Muscle of leg (tissue), 11 donors: ENCODE measurements around the gene RHOU. TPM values are rescaled to one million over a fixed set of nuclear protein-coding genes. Genes with fewer than 3 reads are reported as not detected.

Experiments used
- DNase-seq: peaks from one replicate; pipeline ENCODE4 v3.0.0; 2013
- H3K27ac ChIP-seq: one replicate; pipeline ENCODE4 v1.5.1; 2013; ENCODE audit warnings: mild to moderate bottlenecking, low read length, control low read depth
- H3K27me3 ChIP-seq: one replicate; pipeline ENCODE4 v1.6.1; 2013; ENCODE audit warnings: low read length; ENCODE audit not compliant: control insufficient read depth, insufficient read depth
- H3K36me3 ChIP-seq: one replicate; pipeline ENCODE4 v1.6.1; 2013; ENCODE audit warnings: low read length; ENCODE audit not compliant: control insufficient read depth, insufficient read depth
- H3K4me1 ChIP-seq: one replicate; pipeline ENCODE4 v1.6.1; 2013; ENCODE audit warnings: low read length; ENCODE audit not compliant: control insufficient read depth, insufficient read depth
- H3K4me3 ChIP-seq: one replicate; pipeline ENCODE4 v1.5.1; 2013; ENCODE audit warnings: low read length, control low read depth
- H3K9me3 ChIP-seq: replicated peaks from 2 replicates; pipeline ENCODE4 v1.6.1; 2013; ENCODE audit warnings: low read depth, low read length; ENCODE audit not compliant: control insufficient read depth
- WGBS: methylation state at CpG from one replicate; pipeline ENCODE4 v1.1.5; 2013; ENCODE audit warnings: missing lambda C conversion rate; ENCODE audit not compliant: insufficient coverage; 5-methylcytosine and 5-hydroxymethylcytosine counted together
- polyA plus RNA-seq, 8 donors: library from polyadenylated mRNA; unstranded; fragments of 120-200 nt; gene quantifications; one replicate each; pipeline versions ENCODE4 v1.2.1 to v1.2.3, GENCODE V29; 2013; ENCODE audit warnings: inconsistent platforms in 1 of 8, low replicate concordance in 1 of 8; ENCODE audit not compliant: insufficient read length in 8 of 8, insufficient read depth in 1 of 8
- total RNA-seq: library from RNA; stranded (reverse); fragments of 120-200 nt; gene quantifications from one replicate; pipeline ENCODE4 v1.2.4, GENCODE V29; 2013

Gene RHOU
- total and polyA plus RNA-seq, 9 donors: 16.2 to 29.9 (median 20.8) TPM

- 49% methylated on average over 26 of the region's 28 CpGs for WGBS
- peaks cover 28% of the 10 kb centered on the region for H3K27me3 ChIP-seq
- no peak for DNase-seq
These were observed 19.5 kb downstream of the RHOU start for GRCh38 chr1:228754646-228755268.

GRCh38 chr1:228755800-228756199, 20.5 kb downstream of the RHOU start:
- Histone ChIP-seq H3K9me3 (no peaks in the 10 kb centered on the region), H3K27ac (no peak overlapping the region), H3K4me3 (no peak overlapping the region), H3K36me3 (no peaks in the 10 kb centered on the region), H3K27me3 (peaks cover 28% of the 10 kb centered on the region), H3K4me1 (no peaks in the 10 kb centered on the region)
- no peak for DNase-seq
- WGBS: 83% methylated on average over 3 of the region's 3 CpGs

More at GRCh38 chr1:228754646-228755268, 19.5 kb downstream of the RHOU start:
- no peak overlapping the region for H3K27ac ChIP-seq
- no peaks in the 10 kb centered on the region for H3K36me3 ChIP-seq
- H3K4me3 ChIP-seq: no peak overlapping the region
- no peaks in the 10 kb centered on the region for H3K9me3 ChIP-seq
- no peaks in the 10 kb centered on the region for H3K4me1 ChIP-seq

DNA sequence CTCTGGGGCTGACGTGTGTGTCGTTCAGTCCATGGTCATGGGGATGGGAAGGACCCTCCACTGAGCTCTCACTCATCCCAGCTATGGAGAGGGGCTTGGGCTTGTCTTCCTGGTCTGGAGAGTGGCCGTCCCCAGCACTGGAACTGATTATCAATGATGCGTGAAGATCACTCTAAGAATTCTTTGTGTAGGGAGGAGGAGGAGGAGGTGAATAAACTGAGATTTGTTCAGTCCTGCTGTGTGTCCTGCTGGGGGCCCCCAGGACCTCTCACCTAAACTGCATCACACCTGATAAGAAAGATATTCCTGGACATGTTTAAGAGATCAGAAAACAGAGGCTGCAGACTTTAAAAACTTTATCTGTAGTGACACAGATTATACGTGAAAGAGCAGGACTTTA, 21.2 kb downstream of the RHOU start:
- 68% methylated on average over 2 of the region's 5 CpGs for WGBS

GRCh38 chr1:228758447-228758846, 23.2 kb downstream of the RHOU start:
- DNase-seq: no peak
- peaks cover 2% of the 10 kb centered on the region for H3K4me1 ChIP-seq
- peaks cover 24% of the 10 kb centered on the region for H3K27me3 ChIP-seq
- H3K4me3 ChIP-seq: no peak overlapping the region
- WGBS: 86% methylated on average over 3 of the region's 4 CpGs
- no peaks in the 10 kb centered on the region for H3K36me3 ChIP-seq
- H3K27ac ChIP-seq: no peak overlapping the region
- no peaks in the 10 kb centered on the region for H3K9me3 ChIP-seq

More for the DNA sequence above, 21.2 kb downstream of the RHOU start:
- no peak overlapping the region for H3K27ac ChIP-seq
- no peak for DNase-seq
- H3K4me1 ChIP-seq: no peaks in the 10 kb centered on the region
- H3K4me3 ChIP-seq: no peak overlapping the region
- no peaks in the 10 kb centered on the region for H3K9me3 ChIP-seq
- peaks cover 26% of the 10 kb centered on the region for H3K27me3 ChIP-seq
- H3K36me3 ChIP-seq: no peaks in the 10 kb centered on the region

- Histone ChIP-seq H3K9me3 (no peaks in the 10 kb centered on the region), H3K36me3 (no peaks in the 10 kb centered on the region), H3K27me3 (peaks cover 10% of the 10 kb centered on the region), H3K27ac (no peak overlapping the region), H3K4me1 (peaks cover 2% of the 10 kb centered on the region), H3K4me3 (no peak overlapping the region)
- 80% methylated on average over 2 of the region's 9 CpGs for WGBS
- no peak for DNase-seq
These were observed 25.7 kb downstream of the RHOU start for GRCh38 chr1:228760979-228761378.

DNA sequence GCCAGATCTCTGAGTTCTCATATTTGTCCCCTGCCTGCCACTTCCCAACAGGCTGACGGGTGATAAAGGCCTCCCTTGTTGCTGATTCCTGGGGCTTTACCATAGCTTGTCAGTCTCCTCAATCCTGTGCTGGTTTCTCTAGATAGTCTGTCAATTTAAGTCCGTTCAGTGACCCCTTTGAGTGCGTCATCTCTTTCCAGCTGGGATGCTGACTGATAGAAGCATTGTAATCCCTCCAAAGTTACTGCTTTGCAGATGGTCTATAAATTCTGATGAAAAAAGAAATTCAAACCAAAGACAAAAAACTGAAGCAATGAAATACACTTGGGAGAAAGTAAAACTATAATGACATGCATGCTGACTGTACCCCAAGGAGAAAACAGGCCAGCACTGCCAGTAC, 28.3 kb downstream of the RHOU start:
- Histone ChIP-seq H3K27ac (no peak overlapping the region), H3K4me1 (peaks cover 2% of the 10 kb centered on the region), H3K4me3 (no peak overlapping the region), H3K9me3 (no peaks in the 10 kb centered on the region), H3K27me3 (peaks cover 2% of the 10 kb centered on the region), H3K36me3 (no peaks in the 10 kb centered on the region)
- WGBS: 43% methylated on average over 1 of the region's 3 CpGs
- peak; percentile 77 for DNase-seq

DNA sequence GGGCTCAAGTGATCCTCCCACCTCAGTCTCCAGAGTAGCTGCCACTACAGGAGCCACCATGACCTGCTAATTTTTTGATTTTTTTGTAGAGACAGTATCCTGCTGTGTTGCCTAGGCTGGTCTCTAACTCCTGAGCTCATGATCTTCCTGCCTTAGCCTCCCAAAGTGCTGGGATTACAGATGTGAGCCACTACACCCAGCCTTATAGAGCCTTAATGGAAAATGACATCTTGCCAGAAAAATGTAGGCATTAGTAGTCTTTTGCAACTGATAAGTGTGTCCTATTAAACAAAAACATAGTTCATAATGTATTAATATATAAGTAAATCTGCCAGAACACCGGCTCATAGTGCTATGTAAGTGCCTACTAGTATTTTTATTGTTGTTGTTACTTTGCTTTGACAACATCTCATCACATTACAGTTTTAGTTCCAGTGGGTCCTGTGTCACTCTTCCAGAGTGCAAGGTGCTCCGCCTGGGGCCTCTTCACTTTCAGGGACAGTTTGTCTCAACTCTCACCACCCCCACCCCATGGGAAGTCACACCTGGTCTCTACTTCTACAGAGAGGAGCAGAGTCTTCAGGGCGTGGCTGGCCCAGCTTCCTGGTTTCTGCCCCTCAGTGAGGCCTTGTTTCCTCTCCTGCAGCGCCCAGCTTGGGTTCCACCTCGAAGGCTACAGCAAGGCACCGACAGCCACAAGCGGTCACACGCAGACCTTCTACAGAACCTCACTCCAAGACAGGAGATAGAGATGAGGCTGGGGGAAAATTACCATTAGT, 30.1 kb downstream of the RHOU start:
- H3K27me3 ChIP-seq: no peaks in the 10 kb centered on the region

GRCh38 chr1:228766788-228767187, 31.5 kb downstream of the RHOU start:
- Histone ChIP-seq H3K4me3 (no peak overlapping the region), H3K36me3 (no peaks in the 10 kb centered on the region), H3K27me3 (no peaks in the 10 kb centered on the region), H3K9me3 (no peaks in the 10 kb centered on the region), H3K4me1 (peaks cover 2% of the 10 kb centered on the region), H3K27ac (no peak overlapping the region)
- 86% methylated on average over 1 of the region's 3 CpGs for WGBS
- DNase-seq: no peak

More for the DNA sequence above, 30.1 kb downstream of the RHOU start:
- Histone ChIP-seq H3K4me3 (no peak overlapping the region), H3K4me1 (peaks cover 2% of the 10 kb centered on the region), H3K27ac (no peak overlapping the region), H3K9me3 (no peaks in the 10 kb centered on the region), H3K36me3 (no peaks in the 10 kb centered on the region)
- 90% methylated on average over 2 of the region's 8 CpGs for WGBS
- no peak for DNase-seq

DNA sequence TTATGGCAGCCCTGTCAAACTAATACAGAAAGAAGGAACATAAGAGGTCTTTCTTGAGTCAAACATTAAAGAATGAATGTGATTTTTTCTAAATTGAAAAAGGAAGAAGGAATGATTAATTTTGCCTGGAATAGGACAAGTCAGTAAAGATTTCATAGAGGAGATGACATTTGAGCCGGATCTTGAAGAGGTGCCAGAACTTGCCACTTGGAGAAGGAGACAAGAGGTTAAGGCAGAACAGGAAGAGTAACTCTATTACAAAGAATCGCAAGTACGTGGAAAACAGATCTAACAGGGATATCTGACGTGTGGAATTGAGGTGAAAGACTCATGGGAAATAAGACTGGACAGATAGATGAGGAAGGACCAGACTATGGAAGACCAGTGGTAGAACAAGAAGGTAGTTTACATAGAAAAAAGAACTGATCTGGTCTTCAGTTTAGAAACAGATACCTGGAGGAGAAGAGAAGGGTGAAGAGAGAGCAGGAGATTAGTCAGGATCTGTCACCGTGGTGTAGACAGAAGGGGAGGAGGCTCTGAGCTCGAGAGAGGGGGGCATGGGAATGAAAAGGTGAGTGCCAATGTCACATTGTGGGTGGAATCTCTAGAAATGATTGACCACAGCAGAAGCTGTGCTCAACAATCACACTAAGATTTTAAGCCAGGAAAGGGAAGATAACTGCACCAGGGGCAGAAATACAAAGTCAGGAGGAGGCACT, 32.5 kb downstream of the RHOU start:
- H3K9me3 ChIP-seq: no peaks in the 10 kb centered on the region
- H3K36me3 ChIP-seq: no peaks in the 10 kb centered on the region
- WGBS: 58% methylated on average over 5 of the region's 6 CpGs
- H3K4me1 ChIP-seq: peaks cover 2% of the 10 kb centered on the region
- H3K27ac ChIP-seq: no peak overlapping the region
- H3K27me3 ChIP-seq: no peaks in the 10 kb centered on the region
- DNase-seq: no peak
- no peak overlapping the region for H3K4me3 ChIP-seq

DNA sequence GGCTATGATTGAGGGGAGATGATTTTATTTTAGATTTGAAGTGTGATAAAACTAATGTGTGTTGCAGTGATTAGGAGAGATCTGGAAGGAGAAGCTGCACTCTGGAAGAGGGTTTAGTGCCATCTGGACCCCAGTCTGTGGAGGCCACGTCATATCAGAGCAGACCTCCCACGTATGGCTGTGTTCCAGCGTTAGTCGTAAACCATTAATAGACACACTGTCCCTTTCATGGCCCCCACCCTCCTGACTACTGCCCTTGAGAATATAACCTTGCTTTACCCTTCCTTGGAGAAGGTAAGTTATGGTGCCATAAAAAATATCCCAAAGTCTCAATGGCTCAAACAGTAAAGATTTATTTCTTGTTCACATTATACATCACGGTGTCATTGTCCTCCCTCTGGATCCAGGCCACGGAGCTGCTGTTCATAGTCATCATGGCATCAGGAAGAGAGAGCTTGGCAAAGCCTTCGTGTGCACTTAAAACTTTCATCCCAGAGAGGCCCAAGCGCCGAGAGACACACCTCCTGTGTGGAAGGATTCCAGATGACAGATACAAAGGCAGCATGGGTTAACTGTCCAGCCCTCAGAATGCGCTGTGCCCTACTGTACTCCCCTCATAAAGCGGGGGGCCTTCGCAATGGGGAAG, 33.2 kb downstream of the RHOU start:
- WGBS: 55% methylated on average over 5 of the region's 12 CpGs
- DNase-seq: no peak
- no peaks in the 10 kb centered on the region for H3K4me1 ChIP-seq
- H3K27ac ChIP-seq: no peak overlapping the region
- H3K4me3 ChIP-seq: no peak overlapping the region
- no peaks in the 10 kb centered on the region for H3K36me3 ChIP-seq
- no peaks in the 10 kb centered on the region for H3K9me3 ChIP-seq
- H3K27me3 ChIP-seq: no peaks in the 10 kb centered on the region
